Frontal cortex (tissue), 4 donors: ENCODE measurements around the gene KCNMA1. TPM values are rescaled to one million over a fixed set of nuclear protein-coding genes. Genes with fewer than 3 reads are reported as not detected.

Experiments used
- DNase-seq, 2 donors: peaks; one replicate each; pipeline ENCODE4 v3.0.0; 2012; ENCODE audit warnings: low spot score in 2 of 2
- FAIRE-seq: peaks from 2 replicates; lab custom pipeline; 2012; peaks lifted over from hg19 to GRCh38; lab: Jason Lieb, UNC
- total RNA-seq: library from RNA; depleted of rRNA; stranded (reverse); fragments of >200 nt; gene quantifications from one replicate; pipeline ENCODE4 v1.2.3, GENCODE V29; 2014
- donor health status: control.
- donor health status: control.
- donor health status: control.

Gene KCNMA1
- total RNA-seq, 1 donor from 2014 or later: 27.3 TPM

DNA sequence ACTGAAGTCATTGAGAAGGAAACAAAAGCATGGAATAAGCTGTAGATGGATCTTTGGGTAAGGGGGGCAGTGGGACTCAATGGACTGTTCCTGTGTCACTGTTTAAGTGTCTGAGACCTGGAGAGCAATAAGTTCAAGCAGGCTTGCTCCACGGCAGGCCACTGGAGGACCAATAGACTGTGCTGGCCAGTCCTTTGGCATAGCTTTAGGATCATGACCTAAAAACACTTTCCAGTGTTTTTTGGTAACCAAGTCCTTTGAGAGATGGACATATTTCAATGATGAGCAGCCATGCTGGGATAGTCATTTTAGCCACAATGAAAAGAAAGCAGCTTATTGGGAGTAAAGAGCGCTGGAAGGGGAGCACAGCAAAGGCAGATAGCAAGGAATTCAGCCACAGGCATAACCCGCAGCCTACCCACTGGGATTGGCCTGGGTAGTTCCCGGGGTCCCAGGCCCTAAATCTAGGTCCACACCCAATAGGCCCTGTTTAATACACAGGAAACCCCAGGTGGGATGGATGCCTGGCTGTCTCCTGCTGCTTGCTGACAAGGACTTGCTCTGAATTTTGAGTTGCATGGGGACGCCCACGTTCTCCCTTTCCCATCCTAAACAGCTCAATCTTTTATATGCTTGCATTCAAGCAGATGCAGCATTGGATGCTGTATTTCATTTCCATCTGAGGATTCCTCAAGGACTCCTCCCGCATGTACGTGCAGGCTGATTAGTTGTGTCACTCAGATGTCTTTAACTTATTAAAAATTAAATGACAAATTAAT lies 727.2 kb downstream of the KCNMA1 start:
- no peak for FAIRE-seq

DNA sequence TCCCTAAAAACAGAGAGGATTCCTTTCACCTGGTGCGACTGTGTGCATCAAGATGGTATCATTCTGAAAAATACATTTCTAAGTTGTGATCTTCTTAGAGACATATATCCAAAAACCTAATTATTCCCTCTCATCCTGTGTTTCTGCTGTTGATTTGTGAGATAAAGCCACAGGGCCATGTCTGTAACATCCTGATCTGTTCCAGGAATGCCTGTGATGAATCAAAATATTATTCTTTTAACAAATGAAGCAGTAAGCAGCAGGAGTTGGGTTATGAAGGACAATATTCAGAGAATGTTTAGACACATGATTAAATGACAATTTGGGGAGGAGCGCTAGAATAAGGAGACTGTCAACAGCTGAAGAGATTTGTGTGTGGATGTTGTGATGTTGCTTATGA lies 731.4 kb downstream of the KCNMA1 start:
- FAIRE-seq: no peak
- no peak for DNase-seq

More for the DNA sequence above, 727.2 kb downstream of the KCNMA1 start:
- no peak for DNase-seq

DNA sequence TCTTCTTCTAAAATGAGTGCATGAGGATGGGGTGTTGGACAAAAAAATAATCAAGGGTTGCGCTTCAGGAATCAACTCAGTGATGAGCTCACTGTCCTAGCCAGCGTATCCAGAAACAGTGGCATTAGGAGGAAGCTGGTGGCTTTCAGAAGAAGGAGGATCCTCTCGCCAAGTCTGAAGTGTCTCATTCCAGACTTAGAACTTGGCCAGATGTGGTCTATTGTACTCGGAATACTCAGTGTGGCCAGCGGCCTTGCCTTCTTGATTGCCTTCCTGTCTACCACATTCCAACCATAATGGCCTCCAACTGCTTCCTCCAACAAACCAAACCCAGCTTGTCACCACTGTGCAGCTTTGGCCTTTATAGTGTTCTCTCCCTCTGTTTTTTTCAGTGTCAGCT lies 732.4 kb downstream of the KCNMA1 start:
- FAIRE-seq: no peak
- DNase-seq: no peak

DNA sequence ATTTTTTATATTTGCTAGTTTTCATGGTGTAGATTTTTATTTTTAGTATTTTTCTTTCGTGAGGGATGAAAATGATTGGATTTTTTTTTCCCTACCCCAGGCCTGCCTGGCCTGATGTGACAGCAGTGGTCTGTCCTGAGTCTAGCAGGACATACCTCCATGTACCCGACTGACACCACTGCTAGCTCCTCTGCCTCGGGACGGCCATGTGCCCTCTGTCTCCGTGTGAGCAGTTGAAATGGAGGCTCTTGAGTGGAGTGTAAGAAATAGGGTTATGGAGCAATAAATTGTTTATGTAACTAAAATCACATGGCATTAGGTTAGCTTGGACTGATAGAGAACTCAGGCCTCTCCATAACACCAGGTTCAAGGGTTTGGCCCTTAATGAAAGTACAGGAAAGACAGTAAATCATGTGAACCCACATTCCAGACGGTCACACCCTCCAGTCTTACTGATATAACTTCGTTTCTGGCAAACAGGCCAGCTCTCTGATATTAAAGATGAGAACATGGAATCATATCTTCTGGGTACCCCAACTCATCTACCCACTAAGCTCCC lies 734.1 kb downstream of the KCNMA1 start:
- DNase-seq: no peak
- FAIRE-seq: no peak

DNA sequence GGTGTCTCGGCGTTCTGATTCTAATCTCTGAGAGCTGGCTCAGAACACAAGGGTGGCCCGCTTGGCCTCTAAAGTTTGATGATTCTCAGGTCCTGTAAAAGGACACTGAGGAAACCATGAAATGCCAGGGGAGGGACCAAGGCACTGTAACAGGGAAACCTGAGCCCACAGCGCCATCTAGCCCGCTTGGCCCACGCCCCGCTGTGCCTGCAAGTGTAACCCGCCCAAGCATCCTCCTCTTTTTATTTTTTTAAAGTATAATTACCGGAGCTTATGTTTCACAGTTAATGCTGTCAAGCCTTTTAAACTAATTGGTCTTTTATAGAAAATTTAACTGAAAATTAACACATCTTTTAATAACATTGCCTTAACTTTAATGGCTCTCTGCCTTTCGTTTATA lies 734.7 kb downstream of the KCNMA1 start:
- FAIRE-seq (no peak), DNase-seq (no peak)

DNA sequence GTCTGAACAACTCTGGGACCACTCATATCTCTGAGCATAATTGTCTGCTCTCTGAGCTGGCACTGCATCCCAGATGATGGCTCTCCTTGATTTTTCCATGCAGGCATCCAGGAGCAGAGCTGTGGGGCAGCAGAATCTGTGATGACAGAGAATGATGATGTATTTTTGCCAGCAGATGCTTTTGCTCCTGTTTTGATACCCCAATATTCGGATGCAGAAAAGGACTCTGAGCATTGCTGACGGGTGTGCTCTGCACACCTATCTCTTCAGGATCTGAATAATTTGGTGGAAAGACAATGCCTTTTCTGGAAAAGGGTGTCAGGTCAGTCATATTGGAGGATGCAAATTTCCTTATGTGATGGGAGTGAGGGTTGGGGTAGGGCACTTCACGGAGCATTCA lies 735.9 kb downstream of the KCNMA1 start:
- DNase-seq: no peak
- FAIRE-seq: no peak

DNA sequence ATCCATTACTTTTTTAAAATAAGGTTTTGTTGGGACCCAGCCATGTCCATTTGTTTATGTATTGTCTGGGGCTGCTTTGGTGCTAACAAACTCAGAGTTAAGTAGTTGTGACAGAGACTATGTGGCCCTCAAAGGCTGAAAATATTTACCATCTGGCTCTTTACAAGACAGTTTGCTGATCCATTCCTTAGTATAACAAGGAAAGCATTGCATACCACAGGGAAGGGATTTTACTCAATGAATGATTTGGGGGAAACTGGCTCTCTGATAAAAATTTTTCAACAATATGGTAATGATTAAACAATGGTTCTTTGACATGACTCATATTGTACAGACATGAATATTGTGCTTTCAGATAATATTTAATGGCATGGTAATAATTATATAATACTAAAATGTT lies 738.1 kb downstream of the KCNMA1 start:
- FAIRE-seq: no peak
- no peak for DNase-seq

DNA sequence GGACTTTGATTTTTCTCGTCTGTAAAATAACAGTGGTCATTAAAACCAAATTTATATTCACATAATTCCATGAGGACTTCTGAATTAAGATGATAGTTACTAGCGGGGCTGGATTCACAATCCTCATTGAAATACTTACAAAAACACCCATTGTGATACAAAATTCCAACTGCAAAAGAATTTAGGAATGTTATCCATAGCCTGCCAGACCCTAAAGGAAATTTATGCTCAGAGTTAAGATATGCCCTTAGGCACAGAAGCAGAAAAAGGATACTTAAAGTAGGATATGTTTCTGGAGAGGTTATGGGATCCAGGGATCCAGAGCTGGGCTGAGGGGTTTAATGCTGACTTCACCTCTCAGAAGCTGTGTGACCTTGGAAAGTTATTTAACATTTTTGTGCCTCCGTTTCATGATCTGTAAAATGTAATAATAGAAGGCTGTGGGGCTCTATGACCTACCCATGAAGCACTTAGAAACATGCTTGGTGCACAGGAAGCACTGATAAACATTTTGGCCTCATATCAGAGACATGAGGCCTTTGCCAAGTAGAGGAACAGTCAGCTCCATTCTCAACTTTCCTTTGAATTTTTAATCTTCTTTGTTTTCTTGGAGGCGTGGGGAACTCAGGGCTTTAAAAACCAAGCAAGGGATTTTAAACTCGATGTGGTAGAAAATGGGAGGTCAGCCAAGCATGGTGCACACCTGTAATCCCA lies 744.7 kb downstream of the KCNMA1 start:
- DNase-seq: no peak
- no peak for FAIRE-seq

DNA sequence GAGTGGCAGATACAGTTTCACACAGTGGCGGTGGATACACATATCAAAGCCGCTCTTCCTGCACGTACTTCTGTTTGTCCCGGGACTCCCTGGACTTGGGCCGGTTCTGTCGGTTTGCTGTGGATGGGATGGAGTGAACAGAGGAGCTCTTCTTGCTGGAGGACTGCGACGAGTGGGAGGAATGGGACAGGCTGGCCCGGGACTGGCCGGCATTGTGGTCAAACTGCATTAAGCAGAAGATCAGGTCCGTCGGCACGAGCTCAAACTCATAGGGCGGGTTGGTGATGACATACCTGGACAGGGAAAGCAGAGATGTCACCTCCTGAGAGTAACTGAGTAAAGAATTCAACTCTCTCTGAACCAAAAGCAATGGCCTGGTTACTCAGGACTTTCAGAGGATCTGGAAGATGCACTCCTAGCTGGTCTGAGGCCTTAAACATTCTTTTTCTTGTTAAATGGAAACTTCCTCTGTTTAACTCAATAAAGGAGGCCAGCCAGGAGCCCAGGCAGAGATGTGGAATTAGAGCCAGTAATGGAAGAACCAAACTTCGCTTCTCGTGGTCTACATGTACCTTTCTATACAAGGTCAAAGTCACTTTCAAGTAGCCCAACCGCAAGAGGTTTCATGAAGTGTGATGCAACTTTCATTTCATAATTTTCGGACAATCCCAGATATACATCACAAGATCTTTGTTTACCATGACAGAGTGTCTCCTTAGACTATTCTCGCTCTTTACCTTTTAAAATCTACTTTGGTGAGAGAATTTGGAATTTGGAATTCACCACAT lies 750.2 kb downstream of the KCNMA1 start:
- FAIRE-seq (no peak), DNase-seq (no peak)

DNA sequence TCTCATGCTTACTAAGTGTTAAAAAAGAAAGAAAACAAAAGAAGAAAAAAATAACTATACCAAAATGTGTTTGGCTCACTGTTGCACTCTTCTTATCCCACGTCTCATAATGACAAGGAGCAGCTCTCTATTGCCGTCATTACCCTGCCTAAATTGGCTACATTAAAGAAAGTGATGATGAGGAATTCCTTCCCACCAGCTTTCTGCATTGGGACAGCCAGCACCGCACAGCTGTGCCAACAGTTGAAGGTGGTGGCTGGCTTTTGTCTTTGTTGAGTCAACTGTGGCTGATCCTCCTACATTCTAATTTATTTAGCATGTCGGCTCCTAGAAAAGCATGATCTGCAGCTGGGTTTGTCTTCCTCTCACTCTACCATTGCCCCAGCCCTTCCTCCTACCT lies 751.8 kb downstream of the KCNMA1 start:
- DNase-seq (no peak), FAIRE-seq (no peak)

DNA sequence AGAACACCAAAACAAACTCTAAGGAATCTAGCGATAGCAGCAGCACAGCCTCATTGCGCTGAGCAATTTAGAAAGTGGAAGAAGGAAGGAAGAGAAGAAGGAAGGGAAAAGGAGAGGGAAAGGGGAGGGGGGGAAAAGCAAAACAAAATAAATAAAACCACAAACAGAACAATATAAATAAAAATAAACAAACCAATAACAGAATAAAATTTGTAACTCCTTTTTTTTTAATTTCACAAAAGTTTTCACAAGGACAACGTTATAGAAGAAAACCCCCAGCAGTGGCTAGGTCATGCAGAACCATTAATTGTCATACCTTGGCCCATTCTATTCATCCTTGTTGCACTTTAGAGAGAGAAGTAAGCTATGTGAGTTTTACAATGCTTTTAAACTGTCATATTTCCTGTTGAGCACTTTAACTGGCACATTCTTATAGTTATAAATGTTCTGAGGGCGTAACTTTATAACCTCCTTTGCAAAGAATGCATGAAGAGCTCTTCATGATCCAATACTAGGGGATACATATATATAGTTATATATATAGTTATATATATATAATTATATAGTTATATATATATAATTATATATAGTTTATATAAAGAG lies 752.8 kb downstream of the KCNMA1 start:
- DNase-seq: no peak
- FAIRE-seq: no peak

DNA sequence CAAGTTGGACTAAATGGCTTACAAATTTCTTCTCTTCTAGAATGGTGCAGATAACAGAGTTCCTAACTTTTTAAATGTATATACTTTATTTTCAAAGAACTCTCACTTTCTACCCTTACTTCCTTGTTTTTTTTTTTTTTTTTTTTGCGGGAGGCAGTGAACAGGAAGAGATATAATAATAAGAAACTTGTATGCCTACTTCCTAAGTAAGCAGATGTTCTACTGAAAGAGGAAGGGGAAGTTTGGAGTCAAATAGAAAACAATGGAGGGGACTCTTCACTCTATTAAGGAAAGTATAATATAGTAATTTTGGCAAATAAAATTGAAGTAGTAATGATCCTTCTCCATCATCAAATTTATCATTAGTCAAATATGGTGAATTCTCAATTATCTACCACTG lies 754.0 kb downstream of the KCNMA1 start:
- FAIRE-seq: no peak
- no peak for DNase-seq

DNA sequence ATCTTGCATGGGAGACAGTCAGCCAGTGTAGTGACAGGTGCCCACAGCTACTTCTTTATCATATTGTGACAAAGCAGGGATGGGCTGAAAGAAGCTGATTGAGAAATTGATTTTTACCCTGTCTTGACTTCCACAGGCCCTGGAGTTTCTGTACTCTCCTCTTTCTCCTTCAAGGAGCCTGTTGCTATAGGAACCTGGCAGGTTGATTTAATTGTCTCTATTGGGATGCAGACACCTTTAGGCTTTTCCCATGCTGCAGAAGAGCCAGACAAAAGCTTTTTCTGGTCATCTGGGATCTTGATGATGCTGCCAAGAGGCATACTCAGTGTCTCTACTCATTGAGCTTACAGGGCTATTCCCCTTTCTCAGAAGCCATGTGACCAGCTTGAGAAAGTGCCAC lies 754.8 kb downstream of the KCNMA1 start:
- DNase-seq (no peak), FAIRE-seq (no peak)

DNA sequence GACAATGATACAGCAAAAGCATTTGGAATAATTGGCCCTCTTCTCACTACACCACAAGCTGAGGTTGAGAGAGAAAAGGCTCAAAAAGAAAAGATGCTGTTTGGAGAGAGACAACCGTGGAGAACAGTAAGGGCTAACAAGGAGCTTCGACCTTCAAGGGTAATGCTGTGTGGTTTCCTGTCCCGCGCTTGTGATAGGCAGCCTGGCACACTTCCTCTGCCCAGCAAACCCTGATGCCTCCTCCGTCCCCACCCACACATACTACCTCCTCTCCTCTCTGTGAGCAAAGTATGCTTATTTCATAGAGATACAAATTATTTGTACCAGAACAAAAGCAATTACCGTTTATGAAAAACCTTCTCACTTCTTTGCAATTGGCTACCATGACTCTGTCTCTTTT lies 755.4 kb downstream of the KCNMA1 start:
- FAIRE-seq (no peak), DNase-seq (no peak)

DNA sequence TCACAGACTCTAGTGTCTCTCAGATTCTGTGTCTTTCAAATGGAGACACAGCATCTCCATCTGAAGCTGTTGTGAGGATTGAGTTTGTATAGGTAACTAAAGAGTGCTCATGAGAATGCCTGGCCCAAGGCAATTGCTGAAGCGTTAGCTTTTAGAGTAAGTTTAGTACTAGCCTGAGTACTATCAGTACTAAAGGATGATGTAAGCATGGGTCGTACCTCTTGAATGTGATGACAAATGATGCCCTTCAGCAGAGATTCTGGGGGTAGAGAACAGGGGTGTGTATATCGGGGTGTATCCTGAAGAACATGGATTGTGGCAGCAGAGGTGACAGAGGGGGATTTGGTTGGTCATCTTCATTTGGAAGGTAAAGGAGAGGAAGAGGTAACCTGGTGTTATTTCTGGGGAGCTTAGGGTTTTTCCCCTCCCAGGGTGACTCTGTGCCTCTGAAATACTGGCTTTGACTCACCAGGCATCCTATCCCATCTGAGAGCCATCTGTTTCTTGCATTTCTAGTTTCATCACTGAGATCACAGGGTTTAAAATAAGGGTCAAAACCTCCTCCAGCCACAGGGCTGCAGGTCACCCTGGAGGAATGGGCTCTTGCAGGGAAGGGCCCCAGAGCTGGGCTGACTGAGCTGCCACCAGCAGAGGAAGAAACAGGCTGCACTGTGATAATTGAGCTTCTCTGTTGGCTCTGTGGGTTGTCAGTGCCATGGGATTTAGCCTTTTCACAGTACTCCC lies 756.0 kb downstream of the KCNMA1 start:
- DNase-seq (no peak), FAIRE-seq (no peak)

DNA sequence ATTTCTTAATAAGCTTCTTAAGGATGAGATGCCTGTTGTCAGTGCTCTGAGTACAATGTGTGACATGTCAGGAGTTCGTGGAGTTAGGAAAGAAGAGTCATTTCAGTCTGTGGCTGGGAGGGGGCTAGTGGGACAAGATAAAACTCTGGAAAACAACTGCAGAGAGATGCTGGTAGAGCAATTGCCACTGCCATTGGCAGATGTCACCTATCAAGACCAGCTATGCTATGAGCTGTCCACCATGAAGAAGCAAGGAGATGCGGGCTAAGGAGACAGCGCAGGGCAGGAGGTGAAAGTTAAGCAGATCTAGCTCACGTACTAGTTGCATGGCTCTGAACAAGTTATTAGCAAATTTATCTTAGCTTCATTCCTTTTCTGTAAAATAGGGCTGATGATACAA lies 756.7 kb downstream of the KCNMA1 start:
- FAIRE-seq (no peak), DNase-seq (no peak)

DNA sequence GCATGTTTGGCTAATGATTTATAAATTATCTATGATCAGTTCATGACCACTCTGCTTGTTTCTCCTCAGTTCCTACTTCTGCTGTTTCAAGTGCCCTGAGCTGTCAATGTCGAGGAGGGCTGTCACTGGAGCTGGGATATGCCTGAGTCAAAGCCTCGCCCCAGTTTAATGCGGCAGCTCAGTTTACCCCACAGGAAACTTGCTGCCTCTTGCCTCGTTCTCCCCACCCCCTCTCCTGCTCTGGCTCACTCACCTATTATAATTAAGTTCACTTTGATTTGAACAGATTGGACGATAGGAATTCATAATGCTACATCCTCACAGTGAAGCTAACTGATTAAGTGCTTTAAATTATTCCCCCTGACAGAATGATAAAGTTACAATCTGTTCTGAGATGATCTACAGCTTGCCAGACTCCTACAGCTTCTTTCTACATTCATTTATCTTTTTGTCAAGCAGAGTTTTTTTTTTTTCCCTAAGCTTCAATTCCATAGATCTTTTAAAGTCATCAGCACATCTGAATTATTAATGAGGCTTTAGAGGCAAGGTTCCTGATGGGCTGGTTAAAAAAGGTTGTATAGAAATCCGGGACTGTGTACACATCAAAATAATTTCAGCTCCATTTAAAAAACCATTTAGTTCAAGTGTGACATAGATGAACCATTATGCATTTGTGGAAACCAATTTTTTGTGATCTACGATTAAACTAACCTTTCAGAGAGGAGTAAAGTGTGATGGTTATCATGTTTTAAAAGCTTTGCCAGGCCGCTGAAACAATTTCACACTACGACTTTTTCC lies 758.3 kb downstream of the KCNMA1 start:
- no peak for DNase-seq

DNA sequence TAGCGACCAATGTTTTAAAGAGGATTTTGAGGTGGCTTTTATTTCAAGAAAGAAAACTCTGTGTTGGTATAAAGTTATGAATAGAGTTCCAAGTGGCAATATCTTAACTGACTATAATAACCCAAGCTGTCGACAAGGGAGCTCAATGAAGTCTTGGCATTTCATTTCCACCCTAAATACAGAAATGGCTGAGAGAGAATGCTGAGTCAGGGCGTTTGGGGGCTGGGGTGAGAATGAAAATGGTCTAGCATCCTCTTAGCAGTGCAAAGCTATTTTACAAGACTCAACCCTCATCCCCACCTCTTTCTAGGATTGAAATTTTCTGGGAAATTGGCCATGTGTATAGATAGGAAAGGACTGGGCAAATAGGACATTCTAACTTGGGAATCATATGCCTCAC lies 759.1 kb downstream of the KCNMA1 start:
- FAIRE-seq (no peak), DNase-seq (no peak)

More for the DNA sequence above, 758.3 kb downstream of the KCNMA1 start:
- FAIRE-seq: no peak

DNA sequence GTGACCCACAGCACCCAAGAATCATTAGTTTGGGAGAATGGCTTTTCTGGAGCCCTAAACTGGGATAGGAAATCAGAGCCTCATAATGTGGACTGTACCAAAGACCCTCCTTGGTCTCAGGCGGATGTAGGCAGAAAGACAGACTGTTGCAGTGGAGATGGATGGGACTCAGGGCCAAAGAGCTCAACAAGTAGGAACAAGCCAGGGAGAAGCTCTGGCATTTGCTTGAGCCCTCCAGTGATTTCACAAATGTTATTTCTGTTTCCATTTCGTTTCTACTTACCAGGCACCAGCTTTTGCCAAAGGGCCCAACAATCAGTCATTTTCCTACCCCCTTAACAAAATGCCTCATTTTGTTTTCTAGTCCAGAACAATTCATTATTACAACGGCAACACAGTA lies 762.7 kb downstream of the KCNMA1 start:
- DNase-seq (no peak), FAIRE-seq (no peak)
